Right lobe of liver (tissue), 6 donors: ENCODE data around the gene PRR5. TPM values are rescaled to one million over a fixed set of nuclear protein-coding genes. Genes with fewer than 3 reads are reported as not detected.
"Not testable (repeated sequence)": the region's sequence is repeated elsewhere in the genome, so short reads cannot be mapped to it uniquely, and the experiment has no call there.

Experiments
- ATAC-seq, 4 donors: fragments of 200-7000 bp; cut with Tn5 transposase; one replicate each; pipeline ENCODE4 v1.9.1; 2020; ENCODE audit warnings: mild to moderate bottlenecking in 4 of 4, moderate library complexity in 4 of 4
- DNase-seq, 3 donors: peaks; one replicate each; pipeline ENCODE4 v3.0.0-alpha.2; 2020
- H3K27ac ChIP-seq, 3 donors: fragments of 200-600 bp; one replicate each; pipeline ENCODE4 v1.8.0; 2022
- H3K27me3 ChIP-seq, 2 donors: fragments of 200-600 bp; one replicate each; pipeline ENCODE4 v1.8.0; 2022
- H3K36me3 ChIP-seq, 4 donors: fragments of 200-600 bp; sonication (generic) in 1 of 4; one replicate each; pipeline versions ENCODE4 v1.5.1 to v1.8.0; 2017 to 2022; ENCODE audit warnings: control low read depth in 1 of 4
- H3K4me1 ChIP-seq, 4 donors: fragments of 200-600 bp; sonication (generic) in 1 of 4; one replicate each; pipeline versions ENCODE4 v1.5.1 to v1.8.0; 2017 to 2022; ENCODE audit warnings: control low read depth in 1 of 4
- H3K4me3 ChIP-seq, 3 donors: fragments of 200-600 bp; one replicate each; pipeline ENCODE4 v1.8.0; 2022
- H3K9me3 ChIP-seq, 4 donors: fragments of 200-600 bp; sonication (generic) in 1 of 4; one replicate each; pipeline versions ENCODE4 v1.5.1 to v1.8.0; 2017 to 2022; ENCODE audit warnings: control low read depth in 1 of 4
- POLR2A ChIP-seq: fragments of 450-650 bp; IDR thresholded peaks from one replicate; pipeline ENCODE4 v1.6.1; 2017; ENCODE audit warnings: antibody characterized with exemption, mild to moderate bottlenecking
- WGBS: methylation state at CpG from one replicate; pipeline ENCODE4 v1.1.6; 2018; ENCODE audit warnings: low coverage, low lambda C conversion rate; ENCODE audit not compliant: insufficient coverage; ENCODE audit errors: missing lambda C conversion rate; 5-methylcytosine and 5-hydroxymethylcytosine counted together
- intact Hi-C, 2 donors: fragments of 100-400 bp; cut with DNase I; formaldehyde crosslinking; loops; one replicate each; pipeline versions ENCODE4 v1.11.2 to v1.14.1; 2022
- long read RNA-seq: library from polyadenylated mRNA; unstranded; transcript quantifications from one replicate; pipeline ENCODE4 v2.0.0, GENCODE V29; 2019
- total RNA-seq, 6 experiments: library from RNA; depleted of rRNA in 2 of 6; stranded (reverse); fragments of >200 nt in 2 of 6; fragmentation: NEBNext Ultra II Directional in 3 of 6; extraction: Animal tissue kit (Norgen Biotek cat#: 25700) in 3 of 6; gene quantifications; one replicate each; pipeline versions ENCODE4 v1.1.0 to v1.2.4, GENCODE V29; 2016 to 2023
- TF ChIP-seq, protein P1 (sequence below), 4 donors: fragments of 200-600 bp in 3 of 4; fragments of 450-650 bp in 1 of 4; IDR thresholded peaks; one replicate each; pipeline versions ENCODE4 v1.5.1 to v1.8.0; 2016 to 2022; ENCODE audit warnings: antibody characterized with exemption in 4 of 4, mild to moderate bottlenecking in 2 of 4
- donor health status: DM: no; HTN: yes; CAD: no.
- donor health status: DM: no; HTN: no; CAD: no.
- donor health status: DM: no; HTN: no; CAD: no.
- donor health status: DM: no; HTN: yes; CAD: no.
- donor health status: DM: no; HTN: yes; CAD: no.

The PRR5 gene
- 10 to 100 TPM; 14.1 to 25.3 (median 20.2) TPM for total RNA-seq
- long read RNA-seq, partial matches to known transcripts, result 2 of 4 reads
- long read RNA-seq, other reads (novel, unspliced or antisense), result 0 of 4 reads

DNA sequence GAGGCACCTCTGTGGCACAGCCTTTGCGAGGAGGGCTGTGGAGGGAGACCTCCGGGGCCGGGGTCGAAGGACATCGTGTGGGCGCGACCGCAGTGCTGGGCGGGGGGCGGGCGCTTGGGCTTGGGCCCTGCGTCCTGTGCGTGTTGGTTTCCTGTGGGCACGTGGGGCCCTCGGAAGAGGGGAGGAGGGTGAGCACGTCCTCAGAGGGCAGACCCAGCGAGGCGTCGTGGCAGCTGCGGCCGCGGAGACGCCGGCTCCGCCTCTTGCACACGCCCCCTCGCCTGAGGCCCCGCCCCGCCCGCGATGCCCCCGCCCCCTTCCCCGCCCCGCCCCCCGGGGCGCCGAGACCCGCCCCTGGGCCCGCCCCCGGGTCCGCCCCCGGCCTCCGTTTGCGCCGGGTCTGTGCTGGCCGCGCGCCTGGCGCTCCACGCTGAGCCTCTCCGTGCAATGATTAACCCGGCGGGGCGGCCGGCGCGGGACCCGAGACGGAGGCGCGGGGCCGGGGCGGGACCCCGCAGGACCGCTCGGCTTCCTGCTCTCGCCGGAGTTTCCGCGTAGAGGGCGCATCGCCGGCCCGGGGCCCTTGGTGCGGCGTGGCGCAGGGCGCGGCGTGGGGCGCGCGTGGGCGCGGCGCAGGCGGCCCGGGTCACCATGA is at the start of gene PRR5:
Gene PRR5, plus strand, starts transcription at position 381 of the 655 bp plus-strand sequence. Its CDS starts 271 bp downstream, at position 652.
- ATAC-seq, result peak; percentile 83 to 91 (median 86)
- no peaks in the 10 kb centered on the region for H3K9me3 ChIP-seq
- H3K4me3 ChIP-seq, result peak within 1 kb of the TSS; percentile 79 to 89 (median 79)
- intact Hi-C loops, result no loop called here
- 40% methylated on average over 1 of the region's 88 CpGs for WGBS
- DNase-seq, result peak; percentile 91 to 93 (median 91)
- H3K27ac ChIP-seq, result peak within 1 kb of the TSS; percentile 43 to 65 (median 47)
- peaks cover 0 to 15% (median 4%) of the 10 kb centered on the region in 4 donors for H3K4me1 ChIP-seq
- H3K27me3 ChIP-seq, result no peaks in the 10 kb centered on the region
- H3K36me3 ChIP-seq, result no peaks in the 10 kb centered on the region
- TF ChIP-seq POLR2A, result no peak
- TF ChIP-seq, protein P1, sequence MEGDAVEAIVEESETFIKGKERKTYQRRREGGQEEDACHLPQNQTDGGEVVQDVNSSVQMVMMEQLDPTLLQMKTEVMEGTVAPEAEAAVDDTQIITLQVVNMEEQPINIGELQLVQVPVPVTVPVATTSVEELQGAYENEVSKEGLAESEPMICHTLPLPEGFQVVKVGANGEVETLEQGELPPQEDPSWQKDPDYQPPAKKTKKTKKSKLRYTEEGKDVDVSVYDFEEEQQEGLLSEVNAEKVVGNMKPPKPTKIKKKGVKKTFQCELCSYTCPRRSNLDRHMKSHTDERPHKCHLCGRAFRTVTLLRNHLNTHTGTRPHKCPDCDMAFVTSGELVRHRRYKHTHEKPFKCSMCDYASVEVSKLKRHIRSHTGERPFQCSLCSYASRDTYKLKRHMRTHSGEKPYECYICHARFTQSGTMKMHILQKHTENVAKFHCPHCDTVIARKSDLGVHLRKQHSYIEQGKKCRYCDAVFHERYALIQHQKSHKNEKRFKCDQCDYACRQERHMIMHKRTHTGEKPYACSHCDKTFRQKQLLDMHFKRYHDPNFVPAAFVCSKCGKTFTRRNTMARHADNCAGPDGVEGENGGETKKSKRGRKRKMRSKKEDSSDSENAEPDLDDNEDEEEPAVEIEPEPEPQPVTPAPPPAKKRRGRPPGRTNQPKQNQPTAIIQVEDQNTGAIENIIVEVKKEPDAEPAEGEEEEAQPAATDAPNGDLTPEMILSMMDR (IDR thresholded peaks at IDR 0.05), result no peak

- H3K4me3 ChIP-seq, H3K9me3 ChIP-seq, H3K36me3 ChIP-seq, intact Hi-C loops, DNase-seq, H3K27me3 ChIP-seq, H3K27ac ChIP-seq, ATAC-seq, H3K4me1 ChIP-seq: not testable (repeated sequence)
- WGBS, result 50% methylated on average over 1 of the region's 1 CpG
Observed at GRCh38 chr22:44652866-44653265, 49.1 kb upstream of the PRR5 start.

DNA sequence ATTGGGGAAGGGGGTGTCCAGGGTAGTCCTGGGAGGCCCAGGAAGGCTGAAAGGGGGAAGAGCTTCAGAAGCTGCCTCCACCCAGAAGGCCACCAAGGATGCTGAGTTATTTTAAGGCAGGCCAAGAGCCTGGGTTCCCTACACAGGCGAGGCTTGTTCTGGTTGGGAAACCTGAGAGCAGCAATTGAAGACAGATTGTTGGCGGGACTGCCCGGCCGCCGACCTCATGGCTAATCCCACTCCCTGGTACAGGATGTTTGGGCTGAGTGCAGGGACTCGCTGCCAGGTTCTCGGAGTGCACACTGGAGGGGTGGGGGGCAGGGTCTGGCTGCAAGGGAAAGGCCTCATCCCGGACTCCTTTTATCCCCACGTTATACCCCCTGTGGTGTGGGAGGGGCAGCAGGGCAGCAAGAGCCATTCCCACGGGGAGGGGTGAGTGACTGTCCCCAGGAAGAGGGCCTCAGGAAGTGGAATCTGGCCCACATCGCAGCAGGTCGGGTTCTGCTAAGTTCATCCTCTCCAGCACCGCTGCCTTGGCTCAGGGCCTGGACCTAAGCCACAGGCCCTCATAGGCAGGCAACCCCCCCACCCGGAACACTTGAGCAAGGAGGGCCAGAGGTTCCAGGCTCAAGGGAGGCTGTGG is 43.6 kb upstream of the PRR5 start:
- ATAC-seq (peak; percentile 66 to 73 (median 71)), DNase-seq (peak in 2 of 3 donors; percentile 52 to 60)
- WGBS, result no CpG with 5 or more reads among the region's 14 CpGs
- Histone ChIP-seq H3K9me3 (no peaks in the 10 kb centered on the region), H3K27me3 (no peaks in the 10 kb centered on the region), H3K27ac (no peak overlapping the region), H3K4me3 (no peak overlapping the region), H3K36me3 (no peaks in the 10 kb centered on the region), H3K4me1 (no peaks in the 10 kb centered on the region)
- TF ChIP-seq POLR2A, result no peak
- TF ChIP-seq, protein P1 (IDR thresholded peaks at IDR 0.05), result no peak
- intact Hi-C loops, result no loop called here

GRCh38 chr22:44659140-44659539 is 42.9 kb upstream of the PRR5 start:
- H3K27ac ChIP-seq, result no peak overlapping the region
- no peaks in the 10 kb centered on the region for H3K36me3 ChIP-seq
- H3K4me3 ChIP-seq, result no peak overlapping the region
- intact Hi-C loops, result no loop called here
- H3K27me3 ChIP-seq, result no peaks in the 10 kb centered on the region
- no peaks in the 10 kb centered on the region for H3K4me1 ChIP-seq
- DNase-seq, result peak in 1 of 3 donors; percentile 52
- no peaks in the 10 kb centered on the region for H3K9me3 ChIP-seq
- no peak for TF ChIP-seq POLR2A
- TF ChIP-seq, protein P1 (IDR thresholded peaks at IDR 0.05), result no peak
- ATAC-seq, result peak; percentile 8 to 23 (median 18)
- WGBS, result 40% methylated on average over 1 of the region's 6 CpGs
